Gastrocnemius medialis (tissue), 4 donors: ENCODE data around the gene HMGB3.

Experiments
- CTCF ChIP-seq, 5 experiments: fragments of 450-650 bp in 3 of 5; fragments of 200-600 bp in 2 of 5; sonication (generic) in 2 of 5; IDR thresholded peaks in 4 of 5; conservative IDR thresholded peaks in 1 of 5; 1 replicate in 4 of 5; 2 replicates in 1 of 5; pipeline ENCODE4 v1.5.1; 2016 to 2019; ENCODE audit warnings: antibody characterized with exemption in 5 of 5, mild to moderate bottlenecking in 3 of 5, moderate library complexity in 3 of 5
- POLR2A ChIP-seq, 2 donors: fragments of 450-650 bp; IDR thresholded peaks; one replicate each; pipeline ENCODE4 v1.6.1; 2017; ENCODE audit warnings: antibody characterized with exemption in 2 of 2, mild to moderate bottlenecking in 2 of 2, moderate library complexity in 2 of 2

GRCh38 chrX:151039351-151039750 lies 56.2 kb downstream of the HMGB3 start:
- TF ChIP-seq CTCF (IDR thresholded peaks at IDR 0.05 in 4 of 5, conservative IDR thresholded peaks at IDR 0.05 in 1 of 5) (no peak), POLR2A (IDR thresholded peaks at IDR 0.05) (no peak)
